ENCODE results near the gene THSD4. TPM values are rescaled to one million over a fixed set of nuclear protein-coding genes. Genes with fewer than 3 reads are reported as not detected.

Gene THSD4
- total and polyA plus RNA-seq, 9 of the 15 experiments (the other 6 are each of a cell fraction or from before 2014, with no cell fraction given) = 0.04 TPM; not detected in 5

GRCh38 chr15:71650603-71651002, 535.3 kb downstream of the THSD4 start:
- no peak overlapping the region for H3K27ac ChIP-seq (ENCODE audit: extremely low read depth, low read depth, low read length)
- ChIA-PET CTCF (ENCODE audit: low intra/inter-chr PET ratio) (no interaction called here), POLR2A (no interaction called here)
- no peak overlapping the region for H3K9ac ChIP-seq (ENCODE audit: insufficient read depth in 1 of 2, low read depth in 2 of 2, low read length in 2 of 2)
- intact Hi-C loops (cut with micrococcal nuclease) = loop anchor here (1.0 to 5.0 kb wide), 3 partner anchors 75 to 203 kb away; no protein-coding TSS in a partner anchor
- in situ Hi-C loops (cut with MboI) = no loop called here
- H3K9me1 ChIP-seq (ENCODE audit: control insufficient read depth, insufficient read depth, low read length) = no peaks in the 10 kb centered on the region
- WGBS (ENCODE audit: insufficient coverage, low coverage, missing lambda C conversion rate) = 18% methylated on average over 9 of the region's 9 CpGs
- 0 out of 6 replicates have a peak, but pooled peaks of 1 of the 3 experiments have one; percentile 5 for TF ChIP-seq CTCF (IDR thresholded peaks at IDR 0.05 in 2 of 3, conservative IDR thresholded peaks at IDR 0.05 in 1 of 3; ENCODE audit: insufficient read depth in 2 of 3, low read depth in 1 of 3, low read length in 3 of 3)
- no peak for TF ChIP-seq TCF15 (CRISPR knock-in tag; IDR thresholded peaks at IDR 0.05)
- peaks cover 0 to 2% of the 10 kb centered on the region in 2 experiments; a peak in 1 of 5 replicates for H3K27me3 ChIP-seq (ENCODE audit: control insufficient read depth in 2 of 2, insufficient read depth in 2 of 2, low read length in 2 of 2)
- H3K9me3 ChIP-seq (replicated peaks; ENCODE audit: control insufficient read depth, insufficient read depth, low read depth, low read length) = no peaks in the 10 kb centered on the region
- H3K79me2 ChIP-seq (ENCODE audit: control insufficient read depth, insufficient read depth, low read length) = no peaks in the 10 kb centered on the region
- no peak for FAIRE-seq
- ATAC-seq = no peak
- no TSS peak for BruUV-seq (replicated peaks)
- H3K4me2 ChIP-seq (ENCODE audit: insufficient read depth, low read length) = no peak overlapping the region
- no peaks in the 10 kb centered on the region for H4K20me1 ChIP-seq (replicated peaks; ENCODE audit: control insufficient read depth, insufficient read depth, low read length)
- H3K4me1 ChIP-seq (replicated peaks in 1 of 2; ENCODE audit: control insufficient read depth in 2 of 2, insufficient read depth in 2 of 2, low read length in 2 of 2) = no peaks in the 10 kb centered on the region; a peak in 1 of 5 replicates
- no peaks in the 10 kb centered on the region for H3K36me3 ChIP-seq (ENCODE audit: control insufficient read depth, insufficient read depth, low read length)
- H2AFZ ChIP-seq (ENCODE audit: low read depth, low read length) = 0 out of 2 replicates have a peak overlapping the region, but pooled peaks have one; percentile 19
- H3K4me3 ChIP-seq = no peak overlapping the region
- DNase-seq (ENCODE audit: extremely low read depth in 1 of 4, low spot score in 3 of 4) = no peak
